ENCODE data around the gene NUDT4.

The NUDT4 gene

GRCh38 chr12:93365616-93366405 lies 11.9 kb upstream of the NUDT4 start:
- Histone ChIP-seq H3K4me3 (ENCODE audit: low read length) (no peak overlapping the region), H3K27me3 (replicated peaks; ENCODE audit: insufficient read depth, low read length) (no peaks in the 10 kb centered on the region), H2AFZ (ENCODE audit: low read length) (no peak overlapping the region)

GRCh38 chr12:93366422-93366821 lies 11.3 kb upstream of the NUDT4 start:
- Histone ChIP-seq H3K9ac (ENCODE audit: low read length) (no peak overlapping the region), H3K4me1 (ENCODE audit: low read length) (peaks cover 3% of the 10 kb centered on the region; the same call in 1 of the 2 replicates), H4K20me1 (ENCODE audit: insufficient read depth, low read length) (no peaks in the 10 kb centered on the region), H3K9me2 (replicated peaks; ENCODE audit: insufficient read depth, low read length) (no peaks in the 10 kb centered on the region), H3K9me3 (replicated peaks; ENCODE audit: insufficient read depth, low read length) (no peaks in the 10 kb centered on the region), H3K4me3 (ENCODE audit: low read length) (no peak overlapping the region), H3K4me2 (ENCODE audit: low read depth, low read length) (no peak overlapping the region), H3K27ac (ENCODE audit: low read length) (no peak overlapping the region), H3F3A (ENCODE audit: insufficient read depth, low read length) (no peaks in the 10 kb centered on the region), H3K27me3 (replicated peaks; ENCODE audit: insufficient read depth, low read length) (no peaks in the 10 kb centered on the region), H2AFZ (ENCODE audit: low read length) (no peak overlapping the region), H3K79me2 (ENCODE audit: low read length) (no peaks in the 10 kb centered on the region), H3K36me3 (replicated peaks; ENCODE audit: insufficient read depth, low read length) (no peaks in the 10 kb centered on the region)
- DNase-seq = no peak
- TF ChIP-seq CTCF (IDR thresholded peaks at IDR 0.05; ENCODE audit: low read length) (no peak), EZH2phosphoT487 (IDR thresholded peaks at IDR 0.05; ENCODE audit: low read length) (no peak), EZH2 (optimal IDR thresholded peaks at IDR 0.05; ENCODE audit: low read depth, low read length) (no peak)

More at GRCh38 chr12:93365616-93366405, 11.9 kb upstream of the NUDT4 start:
- Histone ChIP-seq H3K9me3 (replicated peaks; ENCODE audit: insufficient read depth, low read length) (no peaks in the 10 kb centered on the region), H3K36me3 (replicated peaks; ENCODE audit: insufficient read depth, low read length) (no peaks in the 10 kb centered on the region), H3K9ac (ENCODE audit: low read length) (no peak overlapping the region), H3K27ac (ENCODE audit: low read length) (no peak overlapping the region), H3K4me1 (ENCODE audit: low read length) (peaks cover 3% of the 10 kb centered on the region; the same call in 1 of the 2 replicates), H3K9me2 (replicated peaks; ENCODE audit: insufficient read depth, low read length) (no peaks in the 10 kb centered on the region), H3F3A (ENCODE audit: insufficient read depth, low read length) (no peaks in the 10 kb centered on the region), H3K79me2 (ENCODE audit: low read length) (no peaks in the 10 kb centered on the region), H4K20me1 (ENCODE audit: insufficient read depth, low read length) (no peaks in the 10 kb centered on the region), H3K4me2 (ENCODE audit: low read depth, low read length) (no peak overlapping the region)
- TF ChIP-seq EZH2 (optimal IDR thresholded peaks at IDR 0.05; ENCODE audit: low read depth, low read length) (no peak), EZH2phosphoT487 (IDR thresholded peaks at IDR 0.05; ENCODE audit: low read length) (no peak), CTCF (IDR thresholded peaks at IDR 0.05; ENCODE audit: low read length) (no peak)
- DNase-seq = no peak

GRCh38 chr12:93368766-93369165 lies 9.0 kb upstream of the NUDT4 start:
- Histone ChIP-seq H2AFZ (ENCODE audit: low read length) (no peak overlapping the region), H3K27ac (ENCODE audit: low read length) (no peak overlapping the region), H3K9me3 (replicated peaks; ENCODE audit: insufficient read depth, low read length) (no peaks in the 10 kb centered on the region), H3K27me3 (replicated peaks; ENCODE audit: insufficient read depth, low read length) (no peaks in the 10 kb centered on the region), H3K4me2 (ENCODE audit: low read depth, low read length) (no peak overlapping the region), H3K36me3 (replicated peaks; ENCODE audit: insufficient read depth, low read length) (no peaks in the 10 kb centered on the region), H4K20me1 (ENCODE audit: insufficient read depth, low read length) (no peaks in the 10 kb centered on the region), H3F3A (ENCODE audit: insufficient read depth, low read length) (no peaks in the 10 kb centered on the region), H3K9me2 (replicated peaks; ENCODE audit: insufficient read depth, low read length) (no peaks in the 10 kb centered on the region), H3K79me2 (ENCODE audit: low read length) (no peaks in the 10 kb centered on the region), H3K9ac (ENCODE audit: low read length) (no peak overlapping the region), H3K4me1 (ENCODE audit: low read length) (no peaks in the 10 kb centered on the region), H3K4me3 (ENCODE audit: low read length) (no peak overlapping the region)
- no peak for DNase-seq
- TF ChIP-seq CTCF (IDR thresholded peaks at IDR 0.05; ENCODE audit: low read length) (no peak), EZH2phosphoT487 (IDR thresholded peaks at IDR 0.05; ENCODE audit: low read length) (no peak), EZH2 (optimal IDR thresholded peaks at IDR 0.05; ENCODE audit: low read depth, low read length) (no peak)

All from MM.1S (cell line).